ENCODE results near the gene HLA-F. TPM values are rescaled to one million over a fixed set of nuclear protein-coding genes. Genes with fewer than 3 reads are reported as not detected.

HLA-F gene
- total and polyA plus RNA-seq, 7 donors = 12.0 to 26.5 (median 17.0) TPM

DNA sequence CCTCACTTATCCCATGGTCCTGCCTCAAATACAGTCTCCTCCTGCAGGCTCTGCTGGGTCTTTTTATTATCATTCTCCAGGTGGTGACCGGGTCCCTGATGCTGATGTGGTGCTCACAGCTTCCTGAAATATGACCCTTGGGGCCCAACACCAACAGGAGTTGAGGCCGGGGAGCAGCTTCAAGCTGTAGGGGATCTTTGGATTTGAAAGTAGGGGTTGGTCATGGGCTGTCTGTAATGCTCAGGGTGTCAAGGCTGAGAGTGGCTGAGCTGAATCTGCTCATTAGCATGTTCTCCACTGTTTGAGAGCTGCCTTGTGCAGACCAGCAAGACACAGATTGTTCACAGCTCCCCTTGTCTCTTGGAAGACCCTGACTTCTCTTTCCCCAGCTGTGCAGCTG lies 35.5 kb downstream of the HLA-F start:
- peaks cover 5% of the 10 kb centered on the region for H3K4me1 ChIP-seq
- no peak for DNase-seq
- intact Hi-C loops (cut with DNase I) = no loop called here
- no peaks in the 10 kb centered on the region for H3K36me3 ChIP-seq (ENCODE audit: insufficient read depth in 1 of 2, low read depth in 1 of 2)
- no peaks in the 10 kb centered on the region for H3K9me3 ChIP-seq
- H3K27me3 ChIP-seq (ENCODE audit: insufficient read depth in 3 of 3, low read length in 2 of 3) = peaks cover 0 to 9% (median 0%) of the 10 kb centered on the region in 3 donors
- no peak overlapping the region for H3K27ac ChIP-seq
- WGBS, 3 donors = 54 to 67% (median 60%) methylated on average over 2 of the region's 2 CpGs
- TF ChIP-seq, protein P1, sequence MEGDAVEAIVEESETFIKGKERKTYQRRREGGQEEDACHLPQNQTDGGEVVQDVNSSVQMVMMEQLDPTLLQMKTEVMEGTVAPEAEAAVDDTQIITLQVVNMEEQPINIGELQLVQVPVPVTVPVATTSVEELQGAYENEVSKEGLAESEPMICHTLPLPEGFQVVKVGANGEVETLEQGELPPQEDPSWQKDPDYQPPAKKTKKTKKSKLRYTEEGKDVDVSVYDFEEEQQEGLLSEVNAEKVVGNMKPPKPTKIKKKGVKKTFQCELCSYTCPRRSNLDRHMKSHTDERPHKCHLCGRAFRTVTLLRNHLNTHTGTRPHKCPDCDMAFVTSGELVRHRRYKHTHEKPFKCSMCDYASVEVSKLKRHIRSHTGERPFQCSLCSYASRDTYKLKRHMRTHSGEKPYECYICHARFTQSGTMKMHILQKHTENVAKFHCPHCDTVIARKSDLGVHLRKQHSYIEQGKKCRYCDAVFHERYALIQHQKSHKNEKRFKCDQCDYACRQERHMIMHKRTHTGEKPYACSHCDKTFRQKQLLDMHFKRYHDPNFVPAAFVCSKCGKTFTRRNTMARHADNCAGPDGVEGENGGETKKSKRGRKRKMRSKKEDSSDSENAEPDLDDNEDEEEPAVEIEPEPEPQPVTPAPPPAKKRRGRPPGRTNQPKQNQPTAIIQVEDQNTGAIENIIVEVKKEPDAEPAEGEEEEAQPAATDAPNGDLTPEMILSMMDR (IDR thresholded peaks at IDR 0.05) = no peak
- no peak overlapping the region for H3K4me3 ChIP-seq
- ATAC-seq = no peak

DNA sequence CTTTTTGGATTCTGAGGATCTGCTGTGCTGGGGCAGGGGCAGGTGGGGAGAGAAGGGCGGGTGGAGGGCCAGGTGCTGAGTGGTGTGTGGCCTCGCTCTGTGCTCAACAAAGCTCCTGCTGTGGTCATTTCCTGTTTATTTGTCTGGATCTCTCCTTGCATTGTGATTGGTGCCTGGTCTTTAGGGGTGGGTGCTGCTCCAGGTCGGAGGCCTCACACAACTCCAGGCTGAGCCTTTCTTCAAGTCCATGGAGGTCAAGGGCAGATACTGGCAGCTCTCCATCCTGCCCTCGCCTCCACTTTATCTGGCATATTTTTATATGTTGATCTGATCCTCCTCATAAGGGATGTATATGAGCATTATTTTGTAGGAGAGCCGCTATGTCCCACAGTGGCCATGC lies 36.2 kb downstream of the HLA-F start:
- Histone ChIP-seq H3K9me3 (no peaks in the 10 kb centered on the region), H3K27ac (no peak overlapping the region), H3K4me3 (no peak overlapping the region), H3K27me3 (ENCODE audit: insufficient read depth in 3 of 3, low read length in 2 of 3) (peaks cover 0 to 9% (median 0%) of the 10 kb centered on the region in 3 donors), H3K4me1 (peaks cover 5% of the 10 kb centered on the region), H3K36me3 (ENCODE audit: insufficient read depth in 1 of 2, low read depth in 1 of 2) (no peaks in the 10 kb centered on the region)
- ATAC-seq (no peak), DNase-seq (no peak)
- 80 to 85% (median 85%) methylated on average over 5 of the region's 5 CpGs for WGBS, 3 donors
- intact Hi-C loops (cut with DNase I) = no loop called here
- TF ChIP-seq, protein P1 (IDR thresholded peaks at IDR 0.05) = no peak

DNA sequence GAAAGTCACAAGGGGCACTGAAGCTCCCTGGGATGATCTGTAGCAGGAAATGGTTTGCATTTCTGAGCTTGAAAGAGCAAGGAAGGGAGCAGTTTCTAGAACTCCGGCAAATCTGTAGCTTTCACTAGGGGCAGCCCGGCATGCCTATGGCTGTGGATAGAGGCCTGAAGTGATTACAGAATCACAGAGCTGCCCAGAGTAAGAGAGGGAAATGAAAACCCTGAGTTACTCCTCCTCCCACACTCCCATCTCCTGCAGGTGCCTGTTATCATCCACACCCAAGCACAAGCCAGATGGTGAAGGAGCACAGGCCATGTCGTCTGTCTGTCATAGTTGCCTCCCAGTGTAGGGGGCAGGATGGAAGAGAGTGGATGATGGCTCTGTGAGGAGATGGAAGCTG lies 37.1 kb downstream of the HLA-F start:
- Histone ChIP-seq H3K27me3 (ENCODE audit: insufficient read depth in 3 of 3, low read length in 2 of 3) (peaks cover 0 to 9% (median 0%) of the 10 kb centered on the region in 3 donors), H3K27ac (no peak overlapping the region), H3K4me1 (peaks cover 5% of the 10 kb centered on the region), H3K36me3 (ENCODE audit: insufficient read depth in 1 of 2, low read depth in 1 of 2) (no peaks in the 10 kb centered on the region), H3K9me3 (no peaks in the 10 kb centered on the region), H3K4me3 (no peak overlapping the region)
- TF ChIP-seq, protein P1 (IDR thresholded peaks at IDR 0.05) = no peak
- ATAC-seq (no peak), DNase-seq (no peak)
- WGBS, 3 donors = 54 to 60% (median 59%) methylated on average over 3 of the region's 3 CpGs
- intact Hi-C loops (cut with DNase I) = no loop called here

DNA sequence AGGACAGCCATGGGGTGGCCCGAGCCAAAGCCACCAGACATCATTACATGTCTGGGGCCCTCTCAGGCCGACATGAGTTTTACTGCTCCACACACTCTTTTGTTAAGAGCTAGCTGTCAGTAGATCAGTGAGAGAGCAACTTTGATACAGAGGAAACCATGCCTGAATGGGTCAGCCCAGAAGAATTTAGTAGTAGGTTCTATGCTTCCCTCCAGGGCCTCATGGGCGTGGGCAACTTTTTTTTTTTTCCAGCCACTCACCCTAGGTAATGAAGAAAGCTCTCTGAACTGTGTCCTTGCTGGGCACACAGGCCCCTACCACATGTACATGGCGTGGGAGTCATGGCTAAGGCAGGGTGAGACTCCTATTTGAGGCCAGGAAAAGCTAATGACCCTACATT lies 38.8 kb downstream of the HLA-F start:
- no peak for ATAC-seq
- 41 to 59% (median 43%) methylated on average over 4 of the region's 4 CpGs for WGBS, 3 donors
- intact Hi-C loops (cut with DNase I) = no loop called here

More for the DNA sequence above, 38.8 kb downstream of the HLA-F start:
- Histone ChIP-seq H3K36me3 (ENCODE audit: insufficient read depth in 1 of 2, low read depth in 1 of 2) (no peaks in the 10 kb centered on the region), H3K4me1 (peaks cover 5% of the 10 kb centered on the region), H3K27me3 (ENCODE audit: insufficient read depth in 3 of 3, low read length in 2 of 3) (peaks cover 0 to 5% (median 0%) of the 10 kb centered on the region in 3 donors), H3K27ac (no peak overlapping the region), H3K9me3 (no peaks in the 10 kb centered on the region), H3K4me3 (no peak overlapping the region)
- no peak for DNase-seq
- TF ChIP-seq, protein P1 (IDR thresholded peaks at IDR 0.05) = no peak

Measured in psoas muscle (tissue), 8 donors.